AG04450 (cell line): ENCODE measurements around the gene CSDE1. TPM values are rescaled to one million over a fixed set of nuclear protein-coding genes. Genes with fewer than 3 reads are reported as not detected.

Source experiments
- CTCF ChIA-PET: fragments of 300-600, 350-600 bp; formaldehyde crosslinking; extraction: SDS; loops from one replicate; lab custom pipeline; 2022; ENCODE audit warnings: antibody characterized with exemption, inconsistent platforms; lab: Charles Lee
- POLR2A ChIA-PET: fragments of 350-600 bp; formaldehyde crosslinking; extraction: SDS; loops from one replicate; lab custom pipeline; 2021; ENCODE audit warnings: antibody characterized with exemption, inconsistent platforms; lab: Yijun Ruan, JAX
- DNase-seq: peaks from one replicate; pipeline ENCODE4 v3.0.0-alpha.2; 2011; ENCODE audit warnings: low read depth, low spot score
- H3K27ac ChIP-seq: one replicate; pipeline ENCODE4 v1.5.1; 2012; ENCODE audit warnings: low read depth, low read length, control low read depth
- H3K27me3 ChIP-seq: one replicate; pipeline ENCODE4 v1.6.0; 2012; ENCODE audit warnings: low read length; ENCODE audit not compliant: control insufficient read depth, insufficient read depth
- H3K4me3 ChIP-seq: 2 replicates; pipeline ENCODE4 v1.5.1; 2011; ENCODE audit warnings: mild to moderate bottlenecking, low read depth, low read length, control low read depth
- H3K9me3 ChIP-seq: 2 replicates; pipeline ENCODE4 v1.5.1; 2012; ENCODE audit warnings: low read length; ENCODE audit not compliant: control insufficient read depth, insufficient read depth
- CTCF ChIP-seq: IDR thresholded peaks from 2 replicates; pipeline ENCODE4 v1.5.1; 2011; ENCODE audit warnings: low read depth, low read length, control low read depth, inconsistent platforms
- polyA plus RNA-seq: library from polyadenylated mRNA; depleted of rRNA; stranded (reverse); fragments of >200 nt; gene quantifications from 2 replicates; pipeline ENCODE4 v1.2.3, GENCODE V29; 2011; rRNA removed
- small RNA-seq: library from RNA; depleted of rRNA; stranded (forward); fragments of <200 nt; gene quantifications from one replicate; pipeline ENCODE3, GENCODE V24; 2012; ENCODE audit warnings: low read depth; ENCODE audit not compliant: insufficient read length

CSDE1 gene
- polyA plus RNA-seq, 1 experiment, result 438 TPM

- TF ChIP-seq CTCF, result no peak
- Histone ChIP-seq H3K9me3 (no peaks in the 10 kb centered on the region), H3K4me3 (no peak overlapping the region), H3K27me3 (no peaks in the 10 kb centered on the region), H3K27ac (no peak overlapping the region)
- ChIA-PET POLR2A (no interaction called here), CTCF (interaction anchor here (0.6 to 5.4 kb wide), 2 partner anchors 172 to 321 kb away, joined by 3 to 25 read pairs; no protein-coding TSS in a partner anchor)
- DNase-seq, result no peak
Observed at GRCh38 chr1:114668373-114668772, 89.4 kb downstream of the CSDE1 start.

- ChIA-PET POLR2A (no interaction called here), CTCF (interaction anchor here (5.4 kb wide), 1 partner anchor 320 kb away, joined by 25 read pairs; no protein-coding TSS in a partner anchor)
- H3K27me3 ChIP-seq, result no peaks in the 10 kb centered on the region
- no peak for DNase-seq
- no peaks in the 10 kb centered on the region for H3K9me3 ChIP-seq
- H3K4me3 ChIP-seq, result no peak overlapping the region
- TF ChIP-seq CTCF, result no peak
- H3K27ac ChIP-seq, result no peak overlapping the region
Observed at GRCh38 chr1:114666954-114667353, 90.8 kb downstream of the CSDE1 start.

Small RNAs within 50 kb of the gene (small RNA-seq; reads per million reads assigned to genes)
- gene RN7SL432P (not detected), gene RNY1P13 (not detected)

Other genes with a start within 250 kb of the CSDE1 start
- 21.1 and 22.2 TPM in 2 replicates for gene TRIM33, start 246.8 kb downstream of the CSDE1 start, polyA plus RNA-seq
- gene BCAS2, start 176.4 kb downstream of the CSDE1 start, polyA plus RNA-seq, result 35.3 and 52.1 TPM in 2 replicates
- gene DENND2C, start 87.9 kb downstream of the CSDE1 start, polyA plus RNA-seq, result 0.43 and 0.64 TPM in 2 replicates
- gene AMPD1, start 62.4 kb downstream of the CSDE1 start, polyA plus RNA-seq, result not detected in 2 replicates
- gene NRAS, start 41.2 kb downstream of the CSDE1 start, polyA plus RNA-seq, result 50.7 and 69.8 TPM in 2 replicates
- gene SIKE1, start 22.7 kb upstream of the CSDE1 start, polyA plus RNA-seq, result 34.7 and 58.5 TPM in 2 replicates
- gene SYCP1, start 96.9 kb upstream of the CSDE1 start, polyA plus RNA-seq, result not detected in 2 replicates